ENCODE measurements around the gene XAF1.
"Not testable (repeated sequence)": the region's sequence is repeated elsewhere in the genome, so short reads cannot be mapped to it uniquely, and the experiment has no call there.

Gene XAF1

DNA sequence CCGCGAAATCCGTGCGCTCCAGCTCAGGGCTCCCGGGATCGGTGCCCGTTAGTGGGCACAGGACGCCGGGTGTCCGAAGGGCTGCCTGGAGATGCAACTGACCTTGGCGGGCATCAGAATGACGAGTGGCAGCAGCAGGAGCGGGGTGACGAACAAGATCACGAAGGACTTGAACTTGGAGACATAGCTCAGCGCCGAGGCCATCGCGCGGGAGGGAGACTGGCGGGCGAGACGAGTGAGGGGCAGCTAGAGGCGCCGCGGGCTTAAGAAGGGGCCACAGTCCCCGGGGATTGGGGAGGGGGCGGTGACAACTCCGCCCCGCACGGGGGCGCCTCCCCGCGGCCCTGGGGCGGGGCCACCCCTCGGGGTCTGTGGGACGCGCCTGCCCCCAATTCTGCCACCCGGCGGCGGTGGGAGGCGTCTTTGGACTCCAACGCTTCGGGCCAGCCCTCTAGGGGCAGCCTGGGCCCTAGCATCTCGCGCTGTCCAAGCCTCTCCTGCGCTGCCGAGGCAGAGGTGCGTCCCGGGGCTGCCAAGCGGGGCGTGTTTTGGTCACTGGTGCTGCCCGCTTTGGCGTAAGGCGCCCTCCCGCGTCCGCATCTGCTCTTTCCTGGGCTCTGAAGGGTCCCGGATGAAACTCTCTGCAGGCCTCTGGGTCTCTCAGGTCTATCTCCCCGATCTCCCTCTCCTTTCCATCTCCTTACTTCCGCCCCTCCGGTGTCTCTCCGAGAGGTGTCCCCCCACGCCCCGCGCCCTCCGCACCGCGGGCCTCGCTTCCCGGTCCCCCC lies 42.5 kb upstream of the XAF1 start, which contains the start of gene SLC13A5:
Gene SLC13A5 (minus strand): TSS at position 240 of the 788 bp plus-strand sequence. CDS start 36 bp downstream, at position 204.
- no peak for TF ChIP-seq PAX5 (IDR thresholded peaks at IDR 0.05; ENCODE audit: insufficient read depth, low read length, severe bottlenecking)
- no peak for TF ChIP-seq TAF1 (IDR thresholded peaks at IDR 0.05; ENCODE audit: low read depth, low read length)
- no peak for TF ChIP-seq POLR2A (IDR thresholded peaks at IDR 0.05; ENCODE audit: low read depth, low read length)
- no peak for TF ChIP-seq POU2F2 (IDR thresholded peaks at IDR 0.05; ENCODE audit: low read depth, low read length)
- TF ChIP-seq SPI1 (IDR thresholded peaks at IDR 0.05; ENCODE audit: low read depth, low read length), result no peak
- DNase-seq (ENCODE audit: insufficient read length, low spot score) (peak; percentile 64), FAIRE-seq (no peak)

- DNase-seq (ENCODE audit: insufficient read length, low spot score) (no peak), FAIRE-seq (no peak)
- TF ChIP-seq POLR2A (IDR thresholded peaks at IDR 0.05; ENCODE audit: low read depth, low read length) (no peak), PAX5 (IDR thresholded peaks at IDR 0.05; ENCODE audit: insufficient read depth, low read length, severe bottlenecking) (no peak), TAF1 (IDR thresholded peaks at IDR 0.05; ENCODE audit: low read depth, low read length) (no peak), SPI1 (IDR thresholded peaks at IDR 0.05; ENCODE audit: low read depth, low read length) (no peak), POU2F2 (IDR thresholded peaks at IDR 0.05; ENCODE audit: low read depth, low read length) (no peak), POLR2AphosphoS5 (IDR thresholded peaks at IDR 0.05; ENCODE audit: low read depth, low read length) (no peak)
Observed at GRCh38 chr17:6713918-6714271, 42.0 kb upstream of the XAF1 start.

GRCh38 chr17:6714315-6714874 lies 41.5 kb upstream of the XAF1 start:
- no peak for FAIRE-seq
- TF ChIP-seq POU2F2 (IDR thresholded peaks at IDR 0.05; ENCODE audit: low read depth, low read length), result no peak
- no peak for TF ChIP-seq POLR2A (IDR thresholded peaks at IDR 0.05; ENCODE audit: low read depth, low read length)
- TF ChIP-seq SPI1 (IDR thresholded peaks at IDR 0.05; ENCODE audit: low read depth, low read length), result no peak
- no peak for TF ChIP-seq TAF1 (IDR thresholded peaks at IDR 0.05; ENCODE audit: low read depth, low read length)
- no peak for TF ChIP-seq PAX5 (IDR thresholded peaks at IDR 0.05; ENCODE audit: insufficient read depth, low read length, severe bottlenecking)
- no peak for TF ChIP-seq POLR2AphosphoS5 (IDR thresholded peaks at IDR 0.05; ENCODE audit: low read depth, low read length)

GRCh38 chr17:6716736-6717135 lies 39.1 kb upstream of the XAF1 start:
- DNase-seq (ENCODE audit: insufficient read length, low spot score), result no peak
- FAIRE-seq, result no peak
- TF ChIP-seq TAF1 (IDR thresholded peaks at IDR 0.05; ENCODE audit: low read depth, low read length) (no peak), POU2F2 (IDR thresholded peaks at IDR 0.05; ENCODE audit: low read depth, low read length) (no peak), POLR2AphosphoS5 (IDR thresholded peaks at IDR 0.05; ENCODE audit: low read depth, low read length) (no peak), POLR2A (IDR thresholded peaks at IDR 0.05; ENCODE audit: low read depth, low read length) (no peak), PAX5 (IDR thresholded peaks at IDR 0.05; ENCODE audit: insufficient read depth, low read length, severe bottlenecking) (no peak), SPI1 (IDR thresholded peaks at IDR 0.05; ENCODE audit: low read depth, low read length) (no peak)

More at GRCh38 chr17:6714315-6714874, 41.5 kb upstream of the XAF1 start:
- DNase-seq (ENCODE audit: insufficient read length, low spot score), result no peak

GRCh38 chr17:6721744-6722143 lies 34.1 kb upstream of the XAF1 start:
- FAIRE-seq (no peak), DNase-seq (ENCODE audit: insufficient read length, low spot score) (no peak)
- TF ChIP-seq PAX5 (IDR thresholded peaks at IDR 0.05; ENCODE audit: insufficient read depth, low read length, severe bottlenecking), result no peak
- no peak for TF ChIP-seq POLR2A (IDR thresholded peaks at IDR 0.05; ENCODE audit: low read depth, low read length)
- no peak for TF ChIP-seq TAF1 (IDR thresholded peaks at IDR 0.05; ENCODE audit: low read depth, low read length)
- TF ChIP-seq POU2F2 (IDR thresholded peaks at IDR 0.05; ENCODE audit: low read depth, low read length), result no peak
- no peak for TF ChIP-seq POLR2AphosphoS5 (IDR thresholded peaks at IDR 0.05; ENCODE audit: low read depth, low read length)
- no peak for TF ChIP-seq SPI1 (IDR thresholded peaks at IDR 0.05; ENCODE audit: low read depth, low read length)

- FAIRE-seq (no peak), DNase-seq (ENCODE audit: insufficient read length, low spot score) (no peak)
- no peak for TF ChIP-seq POLR2AphosphoS5 (IDR thresholded peaks at IDR 0.05; ENCODE audit: low read depth, low read length)
- TF ChIP-seq TAF1 (IDR thresholded peaks at IDR 0.05; ENCODE audit: low read depth, low read length), result no peak
- TF ChIP-seq POLR2A (IDR thresholded peaks at IDR 0.05; ENCODE audit: low read depth, low read length), result no peak
- TF ChIP-seq SPI1 (IDR thresholded peaks at IDR 0.05; ENCODE audit: low read depth, low read length), result no peak
- no peak for TF ChIP-seq PAX5 (IDR thresholded peaks at IDR 0.05; ENCODE audit: insufficient read depth, low read length, severe bottlenecking)
- TF ChIP-seq POU2F2 (IDR thresholded peaks at IDR 0.05; ENCODE audit: low read depth, low read length), result no peak
Observed at GRCh38 chr17:6724009-6724408, 31.8 kb upstream of the XAF1 start.

- no peak for DNase-seq (ENCODE audit: insufficient read length, low spot score)
- TF ChIP-seq TAF1 (IDR thresholded peaks at IDR 0.05; ENCODE audit: low read depth, low read length) (no peak), PAX5 (IDR thresholded peaks at IDR 0.05; ENCODE audit: insufficient read depth, low read length, severe bottlenecking) (no peak), POLR2AphosphoS5 (IDR thresholded peaks at IDR 0.05; ENCODE audit: low read depth, low read length) (no peak), POLR2A (IDR thresholded peaks at IDR 0.05; ENCODE audit: low read depth, low read length) (no peak), POU2F2 (IDR thresholded peaks at IDR 0.05; ENCODE audit: low read depth, low read length) (no peak), SPI1 (IDR thresholded peaks at IDR 0.05; ENCODE audit: low read depth, low read length) (no peak)
- no peak for FAIRE-seq
Observed at GRCh38 chr17:6729531-6729930, 26.3 kb upstream of the XAF1 start.

DNA sequence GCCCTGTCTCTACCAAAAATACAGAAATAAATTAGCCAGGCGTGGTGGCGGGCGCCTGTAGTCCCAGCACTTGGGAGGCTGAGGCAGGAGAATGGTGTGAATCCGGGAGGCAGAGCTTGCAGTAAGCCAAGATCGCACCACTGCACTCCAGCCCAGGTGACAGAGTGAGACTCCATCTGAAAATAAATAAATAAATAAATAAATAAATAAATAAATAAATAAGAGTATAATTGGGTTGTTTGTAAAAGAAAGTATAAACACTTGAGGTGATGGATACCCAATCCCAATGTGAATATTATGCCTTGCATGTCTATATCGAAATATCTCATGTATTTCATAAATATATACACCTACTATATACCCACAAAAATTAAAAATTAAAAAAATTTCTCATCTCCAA lies 9.2 kb upstream of the XAF1 start:
- FAIRE-seq; DNase-seq (ENCODE audit: insufficient read length, low spot score): not testable (repeated sequence)

DNA sequence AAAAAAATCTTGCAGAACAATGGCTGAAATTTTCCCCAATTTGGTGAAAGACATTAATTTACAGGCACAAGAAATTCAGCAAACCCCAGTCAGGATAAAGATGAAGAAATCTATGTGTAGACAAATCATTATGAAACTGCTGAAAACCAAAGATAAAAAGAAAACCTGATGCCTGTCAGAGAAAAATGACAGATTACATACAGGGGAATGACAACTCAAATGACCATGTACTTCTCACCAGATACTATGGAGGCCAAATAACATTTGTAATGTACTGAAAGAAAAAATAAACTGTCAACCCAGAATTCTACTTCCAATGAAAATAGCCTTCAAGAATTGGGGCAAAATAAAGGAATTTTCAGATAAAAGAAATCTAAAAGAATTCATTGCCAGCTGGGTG lies 7.2 kb upstream of the XAF1 start:
- TF ChIP-seq POU2F2 (IDR thresholded peaks at IDR 0.05; ENCODE audit: low read depth, low read length) (no peak), PAX5 (IDR thresholded peaks at IDR 0.05; ENCODE audit: insufficient read depth, low read length, severe bottlenecking) (no peak), POLR2AphosphoS5 (IDR thresholded peaks at IDR 0.05; ENCODE audit: low read depth, low read length) (no peak), POLR2A (IDR thresholded peaks at IDR 0.05; ENCODE audit: low read depth, low read length) (no peak), TAF1 (IDR thresholded peaks at IDR 0.05; ENCODE audit: low read depth, low read length) (no peak), SPI1 (IDR thresholded peaks at IDR 0.05; ENCODE audit: low read depth, low read length) (no peak)
- FAIRE-seq (no peak), DNase-seq (ENCODE audit: insufficient read length, low spot score) (no peak)

Data from GM12891 (cell line).